ENCODE measurements around the gene SLC26A11.
"Not testable (repeated sequence)": the region's sequence is repeated elsewhere in the genome, so short reads cannot be mapped to it uniquely, and the experiment has no call there.

Gene SLC26A11

GRCh38 chr17:80243526-80244433, 23.6 kb downstream of the SLC26A11 start:
- no peak overlapping the region for H3K4me3 ChIP-seq (ENCODE audit: low read depth, low read length)

GRCh38 chr17:80244448-80244847, 24.2 kb downstream of the SLC26A11 start:
- H3K4me3 ChIP-seq (ENCODE audit: low read depth, low read length), result not testable (repeated sequence)

GRCh38 chr17:80244871-80245509, 24.8 kb downstream of the SLC26A11 start:
- H3K4me3 ChIP-seq (ENCODE audit: low read depth, low read length), result no peak overlapping the region

- no peak overlapping the region for H3K4me3 ChIP-seq (ENCODE audit: low read depth, low read length)
These were observed 25.5 kb downstream of the SLC26A11 start for GRCh38 chr17:80245566-80246265.

- no peak overlapping the region for H3K4me3 ChIP-seq (ENCODE audit: low read depth, low read length)
These were observed 26.0 kb downstream of the SLC26A11 start for GRCh38 chr17:80246266-80246681.

GRCh38 chr17:80246726-80247125, 26.5 kb downstream of the SLC26A11 start:
- H3K4me3 ChIP-seq (ENCODE audit: low read depth, low read length), result no peak overlapping the region

GRCh38 chr17:80247561-80247960, 27.3 kb downstream of the SLC26A11 start:
- H3K4me3 ChIP-seq (ENCODE audit: low read depth, low read length), result no peak overlapping the region

- H3K4me3 ChIP-seq (ENCODE audit: low read depth, low read length), result no peak overlapping the region
These were observed 28.0 kb downstream of the SLC26A11 start for GRCh38 chr17:80248001-80248893.

- H3K4me3 ChIP-seq (ENCODE audit: low read depth, low read length), result no peak overlapping the region
These were observed 28.9 kb downstream of the SLC26A11 start for GRCh38 chr17:80248894-80249710.

- H3K4me3 ChIP-seq (ENCODE audit: low read depth, low read length), result no peak overlapping the region
These were observed 31.7 kb downstream of the SLC26A11 start for GRCh38 chr17:80251966-80252365.

GRCh38 chr17:80252871-80253270, 32.6 kb downstream of the SLC26A11 start:
- H3K4me3 ChIP-seq (ENCODE audit: low read depth, low read length), result no peak overlapping the region

- H3K4me3 ChIP-seq (ENCODE audit: low read depth, low read length), result no peak overlapping the region
These were observed 33.6 kb downstream of the SLC26A11 start for GRCh38 chr17:80253631-80254395.

- H3K4me3 ChIP-seq (ENCODE audit: low read depth, low read length), result no peak overlapping the region
These were observed 34.4 kb downstream of the SLC26A11 start for GRCh38 chr17:80254396-80255251.

GRCh38 chr17:80256034-80256350, 35.8 kb downstream of the SLC26A11 start:
- H3K4me3 ChIP-seq (ENCODE audit: low read depth, low read length), result no peak overlapping the region

- no peak overlapping the region for H3K4me3 ChIP-seq (ENCODE audit: low read depth, low read length)
These were observed 37.5 kb downstream of the SLC26A11 start for GRCh38 chr17:80257716-80258213.

GRCh38 chr17:80258296-80258695, 38.1 kb downstream of the SLC26A11 start:
- H3K4me3 ChIP-seq (ENCODE audit: low read depth, low read length), result not testable (repeated sequence)

- peak overlapping the region; percentile 20 for H3K4me3 ChIP-seq (ENCODE audit: low read depth, low read length)
These were observed 39.3 kb downstream of the SLC26A11 start for GRCh38 chr17:80259457-80260068.
